ENCODE measurements around the gene UNG. TPM values are rescaled to one million over a fixed set of nuclear protein-coding genes. Genes with fewer than 3 reads are reported as not detected.

UNG gene
- total and polyA plus RNA-seq, 2 of the 4 experiments (the other 2 are of a cell fraction), result 13.3 to 16.0 TPM

- Histone ChIP-seq H4K91ac (ENCODE audit: insufficient read depth, low read depth, low read length) (peak overlapping the region; percentile 57), H2AK9ac (replicated peaks; ENCODE audit: low read depth, low read length, poor library complexity) (peak overlapping the region; percentile 92), H3K79me1 (ENCODE audit: low read depth in 1 of 2, low read length in 2 of 2) (peaks cover 0 to 5% of the 10 kb centered on the region in 2 experiments; a peak in 1 of 4 replicates), H2BK5ac (ENCODE audit: low read depth, low read length, poor library complexity, severe bottlenecking) (peak overlapping the region; percentile 56), H2AFZ (replicated peaks; ENCODE audit: low read length, poor library complexity) (peak overlapping the region; percentile 97), H3K27ac (ENCODE audit: insufficient read depth, low read length) (peak overlapping the region; percentile 78), H2BK120ac (ENCODE audit: low read depth, low read length) (peak overlapping the region; percentile 70), H3K4ac (ENCODE audit: low read depth, low read length) (peak overlapping the region; percentile 74), H3K4me1 (ENCODE audit: control insufficient read depth, insufficient read depth, low read length) (no peaks in the 10 kb centered on the region), H3K14ac (replicated peaks; ENCODE audit: low read depth, low read length) (0 out of 2 replicates have a peak overlapping the region, but pooled peaks have one; percentile 73), H3K23ac (ENCODE audit: low read depth, low read length) (0 out of 2 replicates have a peak overlapping the region, but pooled peaks have one; percentile 41), H4K8ac (ENCODE audit: low read depth in 2 of 2, low read length in 2 of 2) (peak overlapping the region; percentile 5 to 88; a peak in 3 of 4 replicates), H3K9me3 (ENCODE audit: control insufficient read depth, insufficient read depth, low read length) (no peaks in the 10 kb centered on the region), H3K9me1 (ENCODE audit: insufficient read depth, low read length) (peaks cover 5% of the 10 kb centered on the region; the same call in 1 of the 2 replicates), H3K56ac (ENCODE audit: extremely low read depth, insufficient read depth, low read length) (no peak overlapping the region), H3K36me3 (ENCODE audit: control insufficient read depth, insufficient read depth, low read length) (peaks cover 11% of the 10 kb centered on the region), H2AK5ac (ENCODE audit: low read depth, low read length) (no peak overlapping the region), H3K4me3 (ENCODE audit: insufficient read depth, low read depth, low read length) (peak overlapping the region; percentile 68), H3K9ac (ENCODE audit: low read depth, low read length) (peak overlapping the region; percentile 49), H4K20me1 (ENCODE audit: insufficient read depth, low read length) (no peaks in the 10 kb centered on the region), H3K18ac (ENCODE audit: low read depth, low read length) (peak overlapping the region; percentile 62; the same call in 1 of the 2 replicates), H4K5ac (ENCODE audit: low read depth, low read length) (peak overlapping the region; percentile 69), H2BK15ac (ENCODE audit: low read depth, low read length) (no peak overlapping the region), H3K4me2 (ENCODE audit: low read depth, low read length) (peak overlapping the region; percentile 81), H3K27me3 (ENCODE audit: control insufficient read depth, insufficient read depth, low read length) (no peaks in the 10 kb centered on the region), H2BK20ac (ENCODE audit: low read depth, low read length) (0 out of 2 replicates have a peak overlapping the region, but pooled peaks have one; percentile 11)
- POLR2A ChIA-PET (ENCODE audit: unreplicated experiment), result no interaction called here
- peak; percentile 70 for DNase-seq
- peak; percentile 97 for ATAC-seq (ENCODE audit: low read depth)
- in situ Hi-C loops (cut with MboI; ENCODE audit: low sequenced_read_pairs) (loop anchor here (5.0 kb wide), 1 partner anchor 276 kb away; no protein-coding TSS in a partner anchor), intact Hi-C loops (cut with micrococcal nuclease) (loop anchor here (1.0 kb wide), 1 partner anchor 274 kb away; no protein-coding TSS in a partner anchor), dilution Hi-C loops (cut with HindIII; ENCODE audit: low sequenced_read_pairs, unreplicated experiment) (no loop called here)
- CTCF ChIA-PET, result interaction anchor here (0.8 to 1.6 kb wide), 10 partner anchors 12 to 279 kb away, joined by 3 to 14 read pairs (median 4); no protein-coding TSS in a partner anchor
- no TSS peak for BruUV-seq (replicated peaks)
- WGBS, 2 experiments (ENCODE audit: extremely low coverage in 2 of 2, insufficient read length in 1 of 2), result 0% methylated on average over 14 of the region's 28 CpGs; no CpG with 5 or more reads in 1 of the 2 experiments
- no peak for TF ChIP-seq CTCF (conservative IDR thresholded peaks at IDR 0.05; ENCODE audit: low read depth, low read length)
- no peak for TF ChIP-seq SMC3 (IDR thresholded peaks at IDR 0.05; ENCODE audit: low read depth, low read length)
- TF ChIP-seq MAFK (IDR thresholded peaks at IDR 0.05; ENCODE audit: low read depth, low read length), result no peak
- TF ChIP-seq MXI1 (IDR thresholded peaks at IDR 0.05; ENCODE audit: borderline replicate concordance, low read depth, low read length), result 0 out of 2 replicates have a peak, but pooled peaks have one; percentile 50
- TF ChIP-seq NFE2L2 (IDR thresholded peaks at IDR 0.05; ENCODE audit: low read depth, low read length), result no peak
- no peak for TF ChIP-seq CHD1 (IDR thresholded peaks at IDR 0.05; ENCODE audit: low read depth, low read length)
- peak; percentile 46; the same call in 1 of the 2 replicates for TF ChIP-seq RFX5 (IDR thresholded peaks at IDR 0.05; ENCODE audit: low read depth, low read length)
- no peak for TF ChIP-seq FOS (IDR thresholded peaks at IDR 0.05; ENCODE audit: low read depth, low read length)
- no peak for TF ChIP-seq ELK1 (IDR thresholded peaks at IDR 0.05; ENCODE audit: borderline replicate concordance, low read depth, low read length)
- TF ChIP-seq CEBPB (IDR thresholded peaks at IDR 0.05; ENCODE audit: low read depth, low read length), result no peak
- TF ChIP-seq RCOR1 (IDR thresholded peaks at IDR 0.05; ENCODE audit: insufficient replicate concordance, low read length), result no peak
- TF ChIP-seq RAD21 (IDR thresholded peaks at IDR 0.05; ENCODE audit: low read length), result no peak
- peak; percentile 77 for TF ChIP-seq MAZ (IDR thresholded peaks at IDR 0.05; ENCODE audit: borderline replicate concordance, low read depth, low read length)
- no peak for TF ChIP-seq USF2 (IDR thresholded peaks at IDR 0.05; ENCODE audit: low read depth, low read length)
Observed at GRCh38 chr12:109110988-109111495, 13.6 kb downstream of the UNG start.
